ENCODE results near the gene IMPA2.
"Not testable (repeated sequence)": the region's sequence is repeated elsewhere in the genome, so short reads cannot be mapped to it uniquely, and the experiment has no call there.

Gene IMPA2

GRCh38 chr18:12059334-12060181 lies 78.3 kb downstream of the IMPA2 start:
- Histone ChIP-seq H3K36me3 (ENCODE audit: insufficient read depth, low read length) (no peaks in the 10 kb centered on the region), H3K9ac (ENCODE audit: low read depth, low read length) (no peak overlapping the region), H3K9me3 (ENCODE audit: control insufficient read depth, insufficient read depth, low read length) (no peaks in the 10 kb centered on the region)

GRCh38 chr18:12060182-12060870 lies 79.0 kb downstream of the IMPA2 start:
- no peak overlapping the region for H3K9ac ChIP-seq (ENCODE audit: low read depth, low read length)
- H3K4me1 ChIP-seq (ENCODE audit: insufficient read depth, low read length): no peaks in the 10 kb centered on the region
- no peaks in the 10 kb centered on the region for H3K36me3 ChIP-seq (ENCODE audit: insufficient read depth, low read length)
- H3K9me3 ChIP-seq (ENCODE audit: control insufficient read depth, insufficient read depth, low read length): no peaks in the 10 kb centered on the region

More at GRCh38 chr18:12059334-12060181, 78.3 kb downstream of the IMPA2 start:
- H3K4me1 ChIP-seq (ENCODE audit: insufficient read depth, low read length): no peaks in the 10 kb centered on the region

DNA sequence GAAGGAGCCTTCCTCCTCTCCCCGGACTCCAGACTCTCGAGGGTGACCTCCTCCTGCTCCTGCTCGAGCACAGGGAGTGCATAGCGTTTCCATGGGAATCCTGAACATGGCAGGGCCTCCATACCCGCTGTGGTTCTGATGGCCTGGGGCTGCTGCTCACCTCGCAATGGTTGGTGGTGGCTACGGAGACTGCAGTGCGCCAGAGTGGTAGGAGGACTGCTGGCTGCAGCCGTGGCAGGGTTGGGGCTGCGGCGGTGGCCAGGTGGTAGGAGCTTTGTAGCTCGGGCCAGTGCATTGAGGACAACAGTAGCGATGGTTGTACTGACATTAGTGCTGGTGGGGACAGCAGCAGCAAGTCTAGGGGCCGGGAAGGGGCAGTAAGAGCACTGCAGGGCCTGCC lies 80.4 kb downstream of the IMPA2 start:
- no peaks in the 10 kb centered on the region for H3K9me3 ChIP-seq (ENCODE audit: control insufficient read depth, insufficient read depth, low read length)
- H3K9ac ChIP-seq (ENCODE audit: low read depth, low read length): no peak overlapping the region
- H3K4me1 ChIP-seq (ENCODE audit: insufficient read depth, low read length): no peaks in the 10 kb centered on the region
- no peaks in the 10 kb centered on the region for H3K36me3 ChIP-seq (ENCODE audit: insufficient read depth, low read length)

- no peak overlapping the region for H3K9ac ChIP-seq (ENCODE audit: low read depth, low read length)
- no peaks in the 10 kb centered on the region for H3K36me3 ChIP-seq (ENCODE audit: insufficient read depth, low read length)
- H3K9me3 ChIP-seq (ENCODE audit: control insufficient read depth, insufficient read depth, low read length): no peaks in the 10 kb centered on the region
- no peaks in the 10 kb centered on the region for H3K4me1 ChIP-seq (ENCODE audit: insufficient read depth, low read length)
These were observed 81.7 kb downstream of the IMPA2 start for GRCh38 chr18:12062974-12063373.

GRCh38 chr18:12064086-12064763 lies 82.9 kb downstream of the IMPA2 start:
- H3K9me3 ChIP-seq (ENCODE audit: control insufficient read depth, insufficient read depth, low read length): no peaks in the 10 kb centered on the region
- no peak overlapping the region for H3K9ac ChIP-seq (ENCODE audit: low read depth, low read length)
- no peaks in the 10 kb centered on the region for H3K4me1 ChIP-seq (ENCODE audit: insufficient read depth, low read length)
- H3K36me3 ChIP-seq (ENCODE audit: insufficient read depth, low read length): no peaks in the 10 kb centered on the region

DNA sequence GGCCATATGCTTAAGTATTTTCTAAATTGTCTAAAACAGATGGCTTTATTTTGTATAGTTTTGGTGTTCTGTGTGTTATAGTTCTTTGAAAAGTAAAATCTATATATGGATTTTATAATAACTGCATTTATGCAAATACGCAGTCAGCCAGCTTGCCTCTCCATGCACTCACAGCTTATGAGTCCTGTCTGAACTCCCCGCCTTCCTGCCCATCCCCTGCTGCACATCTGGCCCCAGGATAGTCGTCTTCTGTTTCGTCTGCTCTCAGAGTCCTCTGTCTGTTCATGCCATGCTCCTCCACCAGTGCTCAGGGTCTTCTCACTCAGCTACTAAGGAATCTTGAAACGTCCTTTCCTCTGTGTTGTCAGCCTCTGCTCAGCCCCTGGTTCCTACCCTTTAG lies 84.1 kb downstream of the IMPA2 start:
- no peaks in the 10 kb centered on the region for H3K4me1 ChIP-seq (ENCODE audit: insufficient read depth, low read length)
- H3K9me3 ChIP-seq (ENCODE audit: control insufficient read depth, insufficient read depth, low read length): no peaks in the 10 kb centered on the region
- no peak overlapping the region for H3K9ac ChIP-seq (ENCODE audit: low read depth, low read length)
- H3K36me3 ChIP-seq (ENCODE audit: insufficient read depth, low read length): no peaks in the 10 kb centered on the region

GRCh38 chr18:12066910-12067511 lies 85.7 kb downstream of the IMPA2 start:
- Histone ChIP-seq H3K9me3 (ENCODE audit: control insufficient read depth, insufficient read depth, low read length) (no peaks in the 10 kb centered on the region), H3K9ac (ENCODE audit: low read depth, low read length) (no peak overlapping the region), H3K36me3 (ENCODE audit: insufficient read depth, low read length) (no peaks in the 10 kb centered on the region), H3K4me1 (ENCODE audit: insufficient read depth, low read length) (no peaks in the 10 kb centered on the region)

DNA sequence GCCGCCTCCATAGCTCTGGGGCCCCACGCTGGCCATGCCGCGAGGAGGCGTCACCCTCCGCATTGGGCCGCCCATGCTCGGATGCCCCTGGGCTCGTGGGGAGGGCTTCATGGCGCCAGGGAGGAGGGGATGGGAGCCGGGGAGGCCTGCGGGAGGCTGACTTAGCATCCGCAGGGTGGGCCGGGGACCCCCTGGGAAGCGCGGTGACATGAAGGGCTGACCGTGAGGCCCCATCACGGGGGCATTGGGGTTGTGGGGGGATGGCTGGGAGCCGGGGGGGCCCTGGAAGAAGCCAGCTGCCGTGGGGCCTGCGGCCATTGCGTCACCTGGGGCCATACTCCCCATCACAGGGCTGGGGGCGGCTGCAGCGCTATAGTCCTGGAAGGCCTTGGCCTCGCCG lies 86.4 kb downstream of the IMPA2 start:
- H3K4me1 ChIP-seq (ENCODE audit: insufficient read depth, low read length): no peaks in the 10 kb centered on the region
- no peak overlapping the region for H3K9ac ChIP-seq (ENCODE audit: low read depth, low read length)
- no peaks in the 10 kb centered on the region for H3K9me3 ChIP-seq (ENCODE audit: control insufficient read depth, insufficient read depth, low read length)
- H3K36me3 ChIP-seq (ENCODE audit: insufficient read depth, low read length): no peaks in the 10 kb centered on the region

DNA sequence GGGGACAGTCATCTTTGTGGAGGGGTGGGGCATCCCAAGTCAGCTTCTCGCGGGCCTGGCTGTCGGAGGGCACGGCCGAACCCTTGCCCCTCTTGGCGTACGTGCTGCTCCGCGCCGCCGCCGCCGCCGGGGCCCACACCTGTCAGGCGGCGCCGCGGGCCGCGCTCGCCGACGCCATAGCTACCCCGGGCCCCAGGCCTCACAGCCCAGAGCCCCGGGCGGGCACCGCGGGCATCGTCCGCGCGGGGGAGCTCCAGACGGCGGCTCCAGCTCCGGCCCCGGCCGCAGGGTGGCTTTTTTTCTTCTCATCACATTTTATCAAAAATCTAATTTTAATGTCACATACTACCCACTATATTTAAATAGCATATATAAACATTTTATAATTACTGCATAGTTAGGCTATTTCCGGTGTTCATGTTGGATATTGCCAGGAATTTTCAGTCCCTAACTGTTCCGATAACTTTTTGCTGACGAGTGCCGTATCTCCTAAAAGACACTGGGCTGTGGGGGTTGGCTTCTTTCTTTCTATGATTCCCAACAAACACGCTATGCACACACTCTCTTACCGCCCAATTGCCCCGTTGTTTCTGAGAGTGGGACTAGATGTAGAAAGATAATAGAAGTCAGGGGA lies 87.1 kb downstream of the IMPA2 start:
- H3K9ac ChIP-seq (ENCODE audit: low read depth, low read length); H3K36me3 ChIP-seq (ENCODE audit: insufficient read depth, low read length); H3K9me3 ChIP-seq (ENCODE audit: control insufficient read depth, insufficient read depth, low read length); H3K4me1 ChIP-seq (ENCODE audit: insufficient read depth, low read length): not testable (repeated sequence)

DNA sequence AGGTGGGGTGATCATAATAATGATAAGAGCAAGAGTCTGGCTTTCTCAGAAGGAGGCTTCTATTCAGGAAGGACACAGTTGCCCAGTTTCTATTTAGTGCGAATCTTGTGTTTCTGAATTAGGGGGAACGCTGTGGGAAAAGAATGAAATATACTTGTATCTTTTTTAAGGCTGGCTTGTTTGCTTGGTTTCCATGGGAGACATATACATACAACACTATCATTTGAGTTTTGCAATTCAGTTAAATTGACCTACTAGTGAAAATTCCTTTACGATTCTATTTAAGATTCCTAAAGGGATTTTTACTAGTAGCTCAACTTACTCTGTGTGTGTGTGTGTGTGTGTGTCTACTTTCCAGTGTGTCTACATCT lies 87.6 kb downstream of the IMPA2 start:
- Histone ChIP-seq H3K4me1 (ENCODE audit: insufficient read depth, low read length) (no peaks in the 10 kb centered on the region), H3K9me3 (ENCODE audit: control insufficient read depth, insufficient read depth, low read length) (no peaks in the 10 kb centered on the region), H3K9ac (ENCODE audit: low read depth, low read length) (no peak overlapping the region; the same call in 1 of the 2 replicates), H3K36me3 (ENCODE audit: insufficient read depth, low read length) (no peaks in the 10 kb centered on the region)

GRCh38 chr18:12071066-12071465 lies 89.8 kb downstream of the IMPA2 start:
- H3K9me3 ChIP-seq (ENCODE audit: control insufficient read depth, insufficient read depth, low read length); H3K4me1 ChIP-seq (ENCODE audit: insufficient read depth, low read length); H3K9ac ChIP-seq (ENCODE audit: low read depth, low read length); H3K36me3 ChIP-seq (ENCODE audit: insufficient read depth, low read length): not testable (repeated sequence)

GRCh38 chr18:12072996-12073395 lies 91.7 kb downstream of the IMPA2 start:
- Histone ChIP-seq H3K9ac (ENCODE audit: low read depth, low read length) (no peak overlapping the region), H3K9me3 (ENCODE audit: control insufficient read depth, insufficient read depth, low read length) (no peaks in the 10 kb centered on the region), H3K36me3 (ENCODE audit: insufficient read depth, low read length) (no peaks in the 10 kb centered on the region), H3K4me1 (ENCODE audit: insufficient read depth, low read length) (no peaks in the 10 kb centered on the region)

DNA sequence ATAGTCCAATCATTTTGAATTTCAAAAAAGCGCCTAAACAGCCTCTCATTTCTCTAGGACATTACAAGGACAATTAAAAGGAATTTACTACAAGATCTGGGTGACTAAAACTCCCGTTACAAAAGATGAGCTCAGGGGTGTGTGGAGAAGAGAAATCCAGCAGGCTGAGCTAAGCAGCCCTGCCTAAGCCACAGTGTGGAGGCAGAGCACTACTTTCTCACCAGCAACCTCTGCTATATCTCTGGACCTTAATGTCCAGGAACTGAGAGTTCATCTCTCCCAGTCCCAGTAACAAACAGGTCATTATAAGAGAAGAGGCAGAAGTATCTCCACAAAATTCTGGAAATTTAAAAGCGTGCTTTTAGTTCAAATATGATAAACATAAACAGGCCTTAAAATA lies 93.4 kb downstream of the IMPA2 start:
- H3K9me3 ChIP-seq (ENCODE audit: control insufficient read depth, insufficient read depth, low read length): no peaks in the 10 kb centered on the region
- H3K9ac ChIP-seq (ENCODE audit: low read depth, low read length): no peak overlapping the region
- H3K36me3 ChIP-seq (ENCODE audit: insufficient read depth, low read length): no peaks in the 10 kb centered on the region
- no peaks in the 10 kb centered on the region; the same call in 1 of the 2 replicates for H3K4me1 ChIP-seq (ENCODE audit: insufficient read depth, low read length)
